Measurements from ENCODE around the gene MON1B.
"Not testable (repeated sequence)": the region's sequence is repeated elsewhere in the genome, so short reads cannot be mapped to it uniquely, and the experiment has no call there.

The MON1B gene

DNA sequence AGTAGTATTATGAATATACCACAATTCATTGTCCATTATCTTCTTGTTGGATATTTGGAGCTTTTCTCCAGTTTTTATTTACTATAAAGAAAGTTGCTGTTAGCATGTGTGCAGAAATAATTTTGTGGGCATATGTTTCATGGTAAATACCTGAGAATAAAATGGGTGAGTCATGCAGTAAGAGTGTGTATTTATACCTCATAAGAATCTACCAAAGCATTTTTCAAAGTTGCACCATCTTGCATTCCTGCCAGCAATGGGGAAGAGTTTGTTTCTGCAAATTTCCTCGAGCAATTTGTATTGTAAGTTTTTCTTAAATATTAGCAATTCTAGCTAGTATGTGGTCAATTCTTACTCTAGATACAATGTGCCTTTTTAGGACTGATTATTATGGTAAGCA, 7.9 kb upstream of the MON1B start:
- H3K4me3 ChIP-seq (ENCODE audit: control insufficient read depth, low read depth, low read length): no peak overlapping the region
- DNase-seq (ENCODE audit: low read depth): no peak
- TF ChIP-seq, protein P1, sequence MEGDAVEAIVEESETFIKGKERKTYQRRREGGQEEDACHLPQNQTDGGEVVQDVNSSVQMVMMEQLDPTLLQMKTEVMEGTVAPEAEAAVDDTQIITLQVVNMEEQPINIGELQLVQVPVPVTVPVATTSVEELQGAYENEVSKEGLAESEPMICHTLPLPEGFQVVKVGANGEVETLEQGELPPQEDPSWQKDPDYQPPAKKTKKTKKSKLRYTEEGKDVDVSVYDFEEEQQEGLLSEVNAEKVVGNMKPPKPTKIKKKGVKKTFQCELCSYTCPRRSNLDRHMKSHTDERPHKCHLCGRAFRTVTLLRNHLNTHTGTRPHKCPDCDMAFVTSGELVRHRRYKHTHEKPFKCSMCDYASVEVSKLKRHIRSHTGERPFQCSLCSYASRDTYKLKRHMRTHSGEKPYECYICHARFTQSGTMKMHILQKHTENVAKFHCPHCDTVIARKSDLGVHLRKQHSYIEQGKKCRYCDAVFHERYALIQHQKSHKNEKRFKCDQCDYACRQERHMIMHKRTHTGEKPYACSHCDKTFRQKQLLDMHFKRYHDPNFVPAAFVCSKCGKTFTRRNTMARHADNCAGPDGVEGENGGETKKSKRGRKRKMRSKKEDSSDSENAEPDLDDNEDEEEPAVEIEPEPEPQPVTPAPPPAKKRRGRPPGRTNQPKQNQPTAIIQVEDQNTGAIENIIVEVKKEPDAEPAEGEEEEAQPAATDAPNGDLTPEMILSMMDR (conservative IDR thresholded peaks at IDR 0.05; ENCODE audit: control insufficient read depth, insufficient read depth, low read depth, low read length): no peak

DNA sequence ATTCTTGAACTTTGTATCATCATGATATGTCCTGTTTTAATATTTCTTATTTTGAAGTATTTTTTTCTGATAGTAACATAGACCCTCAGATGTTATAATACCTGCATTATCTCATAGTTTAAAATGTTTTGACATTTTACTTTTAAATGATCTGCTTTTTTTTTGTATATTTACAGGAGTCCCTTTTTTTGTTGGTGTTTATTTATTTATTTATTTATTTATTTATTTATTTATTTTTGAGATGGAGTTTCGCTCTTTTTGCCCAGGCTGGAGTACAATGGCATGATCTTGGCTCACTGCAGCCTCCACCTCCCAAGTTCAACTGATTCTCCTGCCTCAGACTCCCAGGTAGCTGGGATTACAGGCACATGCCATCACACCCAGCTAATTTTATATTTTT, 4.7 kb upstream of the MON1B start:
- not testable (repeated sequence) for H3K4me3 ChIP-seq (ENCODE audit: control insufficient read depth, low read depth, low read length); DNase-seq (ENCODE audit: low read depth)

DNA sequence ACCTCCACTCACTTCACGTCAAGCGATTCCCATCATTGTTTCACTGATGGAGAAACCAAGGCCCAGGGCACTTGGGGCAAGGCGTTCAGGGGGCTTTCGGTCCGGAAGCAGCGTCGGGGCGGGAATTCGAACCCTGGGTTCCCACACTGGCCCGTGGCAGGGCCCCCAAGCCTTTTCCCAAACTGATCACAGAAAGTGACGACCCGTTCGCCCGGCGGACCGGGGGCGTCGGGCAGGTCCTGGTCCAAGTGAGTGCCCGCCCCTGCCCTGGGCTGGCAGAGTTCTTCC, 856 bp upstream of the MON1B start:
- TF ChIP-seq, protein P1 (conservative IDR thresholded peaks at IDR 0.05; ENCODE audit: control insufficient read depth, insufficient read depth, low read depth, low read length): no peak
- no peak for DNase-seq (ENCODE audit: low read depth)
- peak overlapping the region; percentile 97 for H3K4me3 ChIP-seq (ENCODE audit: control insufficient read depth, low read depth, low read length)

DNA sequence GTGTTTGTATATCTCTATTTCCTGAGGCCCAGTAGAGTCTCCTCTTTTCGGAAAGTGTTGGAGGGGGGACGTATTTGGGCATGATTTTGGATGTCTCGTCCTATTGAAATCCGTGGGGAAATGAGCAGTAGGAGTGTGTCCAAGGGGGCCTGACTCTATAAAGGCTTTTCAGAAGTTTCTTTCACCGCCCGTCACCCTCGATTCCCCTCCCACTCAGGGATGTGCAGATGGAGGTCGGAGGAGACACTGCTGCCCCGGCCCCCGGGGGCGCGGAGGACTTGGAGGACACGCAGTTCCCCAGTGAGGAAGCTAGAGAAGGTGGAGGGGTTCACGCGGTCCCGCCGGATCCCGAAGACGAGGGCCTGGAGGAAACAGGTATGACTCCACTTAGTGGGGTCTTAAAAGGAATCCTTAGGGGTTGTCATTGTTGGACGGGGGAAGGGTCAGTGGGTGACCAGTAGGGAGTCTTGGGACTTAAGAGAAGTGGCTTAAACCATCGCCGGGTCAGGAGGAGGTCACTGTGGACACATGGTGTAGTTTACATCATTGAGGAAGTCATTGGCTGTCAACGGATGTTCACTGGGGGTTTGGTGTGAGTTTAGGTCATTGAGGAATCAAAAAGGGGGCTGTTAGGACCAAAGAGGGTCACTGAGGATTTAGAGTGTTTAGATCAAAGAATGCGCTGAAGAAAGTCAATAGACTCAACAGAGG, 424 bp downstream of the MON1B start:
- peak; percentile 17 for DNase-seq (ENCODE audit: low read depth)
- peak overlapping the region; percentile 97 for H3K4me3 ChIP-seq (ENCODE audit: control insufficient read depth, low read depth, low read length)
- TF ChIP-seq, protein P1 (conservative IDR thresholded peaks at IDR 0.05; ENCODE audit: control insufficient read depth, insufficient read depth, low read depth, low read length): no peak

DNA sequence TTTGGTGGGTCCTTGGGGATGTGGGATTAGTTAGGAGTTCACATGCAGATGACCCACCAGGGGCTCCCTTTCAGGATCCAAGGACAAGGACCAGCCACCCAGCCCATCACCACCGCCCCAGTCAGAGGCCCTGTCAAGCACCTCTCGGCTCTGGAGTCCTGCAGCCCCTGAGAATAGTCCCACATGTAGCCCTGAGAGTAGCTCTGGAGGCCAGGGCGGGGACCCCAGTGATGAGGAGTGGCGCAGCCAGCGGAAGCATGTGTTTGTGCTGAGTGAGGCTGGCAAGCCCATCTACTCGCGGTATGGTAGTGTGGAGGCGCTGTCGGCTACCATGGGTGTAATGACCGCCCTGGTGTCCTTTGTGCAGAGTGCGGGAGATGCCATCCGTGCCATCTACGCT, 2.4 kb downstream of the MON1B start:
- no peak overlapping the region for H3K4me3 ChIP-seq (ENCODE audit: control insufficient read depth, low read depth, low read length)
- TF ChIP-seq, protein P1 (conservative IDR thresholded peaks at IDR 0.05; ENCODE audit: control insufficient read depth, insufficient read depth, low read depth, low read length): no peak
- no peak for DNase-seq (ENCODE audit: low read depth)

DNA sequence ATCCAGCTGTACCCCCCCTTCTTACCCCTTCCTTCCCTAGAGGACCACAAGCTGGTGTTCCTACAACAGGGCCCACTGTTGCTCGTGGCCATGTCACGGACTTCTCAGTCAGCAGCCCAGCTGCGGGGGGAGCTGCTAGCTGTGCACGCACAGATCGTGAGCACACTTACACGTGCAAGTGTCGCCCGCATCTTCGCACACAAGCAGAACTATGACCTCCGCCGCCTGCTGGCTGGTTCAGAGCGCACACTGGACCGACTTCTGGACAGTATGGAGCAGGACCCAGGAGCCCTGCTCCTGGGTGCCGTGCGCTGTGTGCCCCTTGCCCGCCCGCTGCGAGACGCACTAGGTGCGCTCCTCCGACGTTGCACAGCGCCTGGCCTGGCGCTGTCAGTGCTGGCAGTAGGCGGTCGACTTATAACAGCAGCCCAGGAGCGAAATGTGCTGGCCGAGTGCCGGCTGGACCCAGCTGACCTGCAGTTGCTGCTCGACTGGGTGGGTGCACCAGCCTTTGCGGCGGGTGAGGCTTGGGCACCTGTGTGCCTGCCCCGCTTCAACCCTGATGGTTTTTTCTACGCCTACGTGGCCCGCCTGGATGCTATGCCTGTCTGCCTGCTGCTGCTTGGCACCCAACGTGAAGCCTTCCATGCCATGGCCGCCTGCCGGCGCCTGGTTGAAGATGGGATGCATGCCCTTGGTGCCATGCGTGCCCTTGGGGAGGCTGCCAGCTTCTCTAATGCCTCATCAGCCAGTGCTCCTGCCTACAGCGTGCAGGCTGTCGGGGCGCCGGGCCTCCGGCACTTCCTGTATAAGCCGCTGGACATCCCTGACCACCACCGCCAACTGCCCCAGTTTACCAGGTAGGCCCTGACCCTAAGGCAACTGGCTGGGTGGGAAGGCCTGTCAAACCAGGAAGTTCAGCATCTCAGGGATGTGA, 3.6 kb downstream of the MON1B start:
- no peak overlapping the region for H3K4me3 ChIP-seq (ENCODE audit: control insufficient read depth, low read depth, low read length)
- TF ChIP-seq, protein P1 (conservative IDR thresholded peaks at IDR 0.05; ENCODE audit: control insufficient read depth, insufficient read depth, low read depth, low read length): no peak
- DNase-seq (ENCODE audit: low read depth): no peak

DNA sequence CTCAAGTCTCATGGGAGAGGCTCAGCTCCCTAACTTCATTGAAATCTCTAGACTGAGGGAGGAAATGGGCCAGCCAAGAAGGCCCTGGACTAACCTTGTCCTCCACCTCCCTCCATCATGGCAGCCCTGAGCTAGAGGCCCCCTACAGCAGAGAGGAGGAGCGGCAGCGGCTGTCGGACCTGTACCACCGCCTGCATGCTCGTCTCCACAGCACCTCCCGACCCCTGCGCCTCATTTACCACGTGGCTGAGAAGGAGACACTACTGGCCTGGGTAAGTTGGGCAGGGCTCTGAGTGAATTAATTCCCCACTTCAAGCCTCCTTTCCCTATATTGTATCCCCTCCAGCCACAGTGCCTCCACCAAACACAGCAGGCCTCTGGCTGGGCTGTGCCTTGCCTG, 4.4 kb downstream of the MON1B start:
- no peak for DNase-seq (ENCODE audit: low read depth)
- TF ChIP-seq, protein P1 (conservative IDR thresholded peaks at IDR 0.05; ENCODE audit: control insufficient read depth, insufficient read depth, low read depth, low read length): no peak
- no peak overlapping the region for H3K4me3 ChIP-seq (ENCODE audit: control insufficient read depth, low read depth, low read length)
